LNCaP clone FGC (cell line): ENCODE measurements around the gene TBX1.
"Not testable (repeated sequence)": the region's sequence is repeated elsewhere in the genome, so short reads cannot be mapped to it uniquely, and the experiment has no call there.

Experiments used
- DNase-seq: peaks from one replicate; pipeline ENCODE4 v3.0.0-alpha.2; 2011; ENCODE audit warnings: low read depth
- H3K4me3 ChIP-seq: 2 replicates; pipeline ENCODE4 v1.5.1; 2011; ENCODE audit warnings: mild to moderate bottlenecking, low read depth, low read length, control low read depth
- TF ChIP-seq, protein P1 (sequence below): IDR thresholded peaks from 2 replicates; pipeline ENCODE4 v1.5.1; 2012; ENCODE audit warnings: mild to moderate bottlenecking; ENCODE audit not compliant: control insufficient read depth, insufficient read depth; ENCODE audit errors: extremely low read depth

The TBX1 gene

DNA sequence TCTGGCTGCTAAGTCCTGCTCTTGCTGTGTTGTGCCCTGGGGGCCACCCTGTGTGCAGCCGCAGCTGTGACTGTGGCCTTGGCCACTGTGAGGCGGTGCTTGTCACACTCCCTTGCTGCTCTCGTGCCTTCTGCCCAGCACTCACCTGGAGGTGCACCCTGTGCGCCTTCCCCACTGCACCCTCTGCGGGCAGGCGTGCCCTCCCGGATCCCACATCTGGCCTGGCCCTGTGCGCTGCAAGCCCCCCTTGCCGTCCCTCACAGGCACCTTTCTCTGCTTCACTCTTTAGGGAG is 27.2 kb downstream of the TBX1 start:
- TF ChIP-seq, protein P1, sequence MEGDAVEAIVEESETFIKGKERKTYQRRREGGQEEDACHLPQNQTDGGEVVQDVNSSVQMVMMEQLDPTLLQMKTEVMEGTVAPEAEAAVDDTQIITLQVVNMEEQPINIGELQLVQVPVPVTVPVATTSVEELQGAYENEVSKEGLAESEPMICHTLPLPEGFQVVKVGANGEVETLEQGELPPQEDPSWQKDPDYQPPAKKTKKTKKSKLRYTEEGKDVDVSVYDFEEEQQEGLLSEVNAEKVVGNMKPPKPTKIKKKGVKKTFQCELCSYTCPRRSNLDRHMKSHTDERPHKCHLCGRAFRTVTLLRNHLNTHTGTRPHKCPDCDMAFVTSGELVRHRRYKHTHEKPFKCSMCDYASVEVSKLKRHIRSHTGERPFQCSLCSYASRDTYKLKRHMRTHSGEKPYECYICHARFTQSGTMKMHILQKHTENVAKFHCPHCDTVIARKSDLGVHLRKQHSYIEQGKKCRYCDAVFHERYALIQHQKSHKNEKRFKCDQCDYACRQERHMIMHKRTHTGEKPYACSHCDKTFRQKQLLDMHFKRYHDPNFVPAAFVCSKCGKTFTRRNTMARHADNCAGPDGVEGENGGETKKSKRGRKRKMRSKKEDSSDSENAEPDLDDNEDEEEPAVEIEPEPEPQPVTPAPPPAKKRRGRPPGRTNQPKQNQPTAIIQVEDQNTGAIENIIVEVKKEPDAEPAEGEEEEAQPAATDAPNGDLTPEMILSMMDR, result no peak
- DNase-seq, result no peak
- H3K4me3 ChIP-seq, result no peak overlapping the region

DNA sequence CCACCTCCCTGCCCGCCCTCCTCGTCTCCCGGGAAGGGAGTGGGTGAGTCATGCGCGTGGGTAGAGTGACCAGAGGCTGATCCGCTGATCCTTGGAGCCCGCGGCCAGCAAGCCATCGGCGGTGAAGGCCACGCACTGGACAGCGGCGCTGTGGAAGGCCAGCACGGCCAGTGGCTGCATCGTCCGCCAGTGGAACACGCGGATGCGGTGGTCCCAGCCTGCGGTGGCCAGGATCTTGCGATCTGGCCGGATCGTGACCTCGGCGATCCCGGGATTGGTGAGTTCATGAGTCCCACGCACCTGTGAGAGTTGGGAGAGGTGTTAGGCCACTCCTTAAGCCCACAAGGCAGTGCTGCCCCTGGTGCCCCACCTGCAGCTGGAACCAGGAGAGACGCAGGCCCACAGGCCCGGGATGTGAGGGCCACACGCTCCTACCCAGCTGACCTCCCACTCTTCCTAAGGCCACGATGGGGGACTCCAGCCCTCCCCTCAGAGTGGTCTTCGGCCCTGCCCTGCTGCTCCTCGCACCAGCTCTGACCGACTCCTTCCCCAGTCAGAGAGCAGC is 28.2 kb downstream of the TBX1 start:
- TF ChIP-seq, protein P1, result no peak
- no peak overlapping the region for H3K4me3 ChIP-seq
- no peak for DNase-seq

DNA sequence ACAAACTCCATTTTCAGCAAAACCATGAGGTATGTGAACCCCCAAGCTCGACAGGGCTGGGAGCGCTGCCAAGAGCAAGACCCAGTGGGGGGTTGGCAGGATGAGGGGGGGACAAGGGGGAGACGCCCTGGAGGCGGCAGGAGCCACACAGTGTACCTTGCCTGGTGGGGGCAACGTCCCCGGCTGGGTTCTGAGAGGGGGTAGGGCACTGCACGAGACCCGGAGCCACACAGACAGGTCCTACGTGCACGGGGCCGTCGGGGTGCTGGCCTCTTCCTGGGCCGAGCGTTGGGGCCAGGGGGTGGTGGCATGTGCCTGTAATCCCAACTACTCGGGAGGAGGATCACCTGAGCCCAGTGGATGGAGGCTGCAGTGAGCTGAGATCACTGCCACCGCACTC is 28.8 kb downstream of the TBX1 start:
- no peak for DNase-seq
- H3K4me3 ChIP-seq, result no peak overlapping the region
- TF ChIP-seq, protein P1, result no peak

DNA sequence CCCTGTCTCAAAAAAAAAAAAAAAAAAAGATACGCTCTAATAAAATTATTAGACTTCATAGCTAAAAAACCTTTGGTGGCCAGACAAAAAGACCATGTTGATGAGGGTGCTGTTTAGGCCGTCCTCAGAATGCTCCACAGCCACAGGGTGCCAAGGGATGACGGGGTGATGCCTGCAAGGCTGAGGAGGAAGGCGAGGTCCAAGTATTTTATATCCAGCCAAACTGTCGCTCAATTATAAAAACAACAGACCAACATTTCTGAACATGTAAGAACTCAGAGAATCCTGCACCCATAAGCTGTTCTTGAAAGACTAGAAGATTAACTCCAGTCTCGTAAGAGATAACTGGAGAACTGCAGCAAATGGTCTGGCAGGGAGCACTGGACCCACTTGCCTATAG is 29.2 kb downstream of the TBX1 start:
- H3K4me3 ChIP-seq, result no peak overlapping the region
- TF ChIP-seq, protein P1, result no peak

DNA sequence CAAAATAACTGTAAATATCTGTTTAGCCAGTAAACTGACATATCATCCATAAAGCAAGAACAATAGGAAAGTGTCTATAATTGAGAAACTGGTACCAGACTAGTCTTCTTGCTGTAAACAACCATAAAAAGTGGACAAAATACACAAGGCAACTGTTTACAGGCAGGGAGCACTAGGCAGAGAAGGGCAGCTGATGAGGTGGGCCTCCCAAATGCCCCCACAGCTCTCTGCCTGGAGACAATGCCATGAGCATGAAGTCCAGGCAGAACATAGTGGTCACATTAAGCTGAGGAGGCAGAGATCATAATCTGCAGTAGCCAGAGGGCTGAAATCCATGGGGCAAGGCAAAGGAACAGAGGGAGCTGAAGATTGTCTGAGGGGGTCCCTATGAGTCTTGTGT is 30.7 kb downstream of the TBX1 start:
- TF ChIP-seq, protein P1, result no peak
- DNase-seq, result no peak

More for the DNA sequence above, 29.2 kb downstream of the TBX1 start:
- no peak for DNase-seq

DNA sequence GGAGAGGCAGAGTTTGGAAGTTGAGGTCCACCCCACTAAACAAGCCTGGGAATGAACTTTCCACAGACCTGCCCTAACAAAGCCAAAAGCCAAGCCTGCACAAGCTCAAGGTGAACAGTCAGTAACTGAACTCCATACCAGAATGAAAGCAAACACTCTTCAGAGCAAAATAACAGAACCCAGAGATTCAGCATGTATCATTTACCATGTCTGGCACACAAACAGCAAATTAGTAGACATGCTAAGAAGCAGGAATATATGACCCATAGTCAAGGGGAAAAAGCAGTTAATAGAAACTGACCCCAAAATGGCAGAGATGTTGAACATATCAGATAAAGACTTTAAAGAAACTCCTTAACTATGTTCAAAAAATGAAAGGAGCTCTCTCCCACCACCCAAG is 31.3 kb downstream of the TBX1 start:
- TF ChIP-seq, protein P1, result no peak
- DNase-seq, result no peak
- no peak overlapping the region for H3K4me3 ChIP-seq

More for the DNA sequence above, 30.7 kb downstream of the TBX1 start:
- H3K4me3 ChIP-seq, result no peak overlapping the region

DNA sequence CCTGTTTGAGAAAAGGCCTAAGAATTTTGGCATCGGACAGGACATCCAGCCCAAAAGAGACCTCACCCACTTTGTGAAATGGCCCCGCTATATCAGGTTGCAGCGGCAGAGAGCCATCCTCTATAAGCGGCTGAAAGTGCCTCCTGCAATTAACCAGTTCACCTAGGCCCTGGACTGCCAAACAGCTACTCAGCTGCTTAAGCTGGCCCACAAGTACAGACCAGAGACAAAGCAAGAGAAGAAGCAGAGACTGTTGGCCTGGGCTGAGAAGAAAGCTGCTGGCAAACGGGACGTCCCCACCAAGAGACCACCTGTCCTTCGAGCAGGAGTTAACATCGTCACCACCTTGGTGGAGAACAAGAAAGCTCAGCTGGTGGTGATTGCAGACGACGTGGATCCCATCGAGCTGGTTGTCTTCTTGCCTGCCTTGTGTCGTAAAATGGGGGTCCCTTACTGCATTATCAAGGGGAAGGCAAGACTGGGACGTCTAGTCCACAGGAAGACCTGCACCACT is 31.9 kb downstream of the TBX1 start:
- not testable (repeated sequence) for DNase-seq, H3K4me3 ChIP-seq

DNA sequence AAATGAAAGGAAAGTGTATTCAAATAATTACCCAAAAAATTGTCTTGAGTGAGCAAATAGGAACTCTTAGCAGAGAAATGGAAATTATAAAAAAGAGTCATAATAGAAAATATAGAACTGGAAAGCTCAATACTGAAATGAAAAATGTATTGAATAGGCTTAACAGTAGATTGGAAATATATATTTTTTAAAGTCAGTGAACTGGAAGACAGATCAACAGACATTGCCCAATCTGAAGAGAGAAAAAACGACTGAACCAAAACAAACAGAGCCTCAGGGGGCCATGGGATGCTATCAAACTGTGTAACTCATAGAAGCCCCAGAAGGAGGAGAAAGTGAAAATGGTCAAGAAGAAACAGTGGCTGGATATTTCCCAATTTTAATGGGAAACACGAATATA is 32.6 kb downstream of the TBX1 start:
- TF ChIP-seq, protein P1, result no peak
- no peak for DNase-seq

More for the DNA sequence above, 32.6 kb downstream of the TBX1 start:
- H3K4me3 ChIP-seq, result no peak overlapping the region
